ENCODE measurements around the gene DIAPH3.
"Not testable (repeated sequence)": the region's sequence is repeated elsewhere in the genome, so short reads cannot be mapped to it uniquely, and the experiment has no call there.

The DIAPH3 gene

DNA sequence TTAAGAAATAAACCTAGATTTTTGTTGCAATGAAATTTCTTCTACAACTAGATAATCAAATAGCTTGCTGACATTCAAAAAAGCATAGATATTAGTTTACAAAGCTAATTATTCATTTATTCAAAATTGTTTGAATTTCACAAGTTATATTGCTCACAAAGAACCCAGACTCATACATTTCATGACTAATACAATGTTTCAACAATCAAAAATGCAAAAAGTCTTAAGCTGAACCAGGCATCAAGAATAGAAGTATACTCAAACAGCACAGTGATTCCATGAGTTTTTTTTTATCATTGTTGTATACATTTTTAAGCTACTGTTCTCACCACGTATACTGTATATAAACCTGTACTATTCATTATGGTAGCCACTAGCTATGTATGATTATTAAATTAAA lies 51.0 kb downstream of the DIAPH3 start:
- Histone ChIP-seq H3K36me3 (ENCODE audit: control insufficient read depth, insufficient read depth, low read length) (no peaks in the 10 kb centered on the region), H3K27ac (ENCODE audit: low read depth, low read length) (no peak overlapping the region), H3K27me3 (ENCODE audit: control insufficient read depth, insufficient read depth, low read length) (no peaks in the 10 kb centered on the region), H3K9ac (ENCODE audit: low read length) (no peak overlapping the region), H3K4me3 (ENCODE audit: low read length) (no peak overlapping the region), H3K4me1 (ENCODE audit: control insufficient read depth, insufficient read depth, low read length) (no peaks in the 10 kb centered on the region)

DNA sequence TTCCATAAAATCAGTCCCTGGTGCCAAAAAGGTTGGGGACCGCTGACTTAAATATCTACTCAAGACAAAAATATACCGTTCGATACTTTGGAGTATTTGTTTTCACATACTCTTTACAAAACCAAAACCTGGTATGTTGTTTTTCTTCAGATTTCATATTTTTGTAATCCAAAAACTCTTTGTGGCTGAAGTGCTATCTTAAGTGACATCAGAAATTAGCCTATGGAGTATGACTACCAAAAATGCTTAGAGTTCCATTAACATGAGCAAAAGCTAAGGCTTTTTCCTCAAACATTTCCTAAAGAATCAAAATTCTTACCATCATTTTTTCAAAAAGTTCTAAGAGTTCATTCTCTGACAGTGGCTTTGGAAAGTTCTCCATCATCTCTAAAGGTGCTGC lies 52.0 kb downstream of the DIAPH3 start:
- no peak overlapping the region for H3K4me3 ChIP-seq (ENCODE audit: low read length)
- H3K27ac ChIP-seq (ENCODE audit: low read depth, low read length), result no peak overlapping the region
- no peaks in the 10 kb centered on the region for H3K36me3 ChIP-seq (ENCODE audit: control insufficient read depth, insufficient read depth, low read length)
- H3K4me1 ChIP-seq (ENCODE audit: control insufficient read depth, insufficient read depth, low read length), result no peaks in the 10 kb centered on the region
- no peaks in the 10 kb centered on the region for H3K27me3 ChIP-seq (ENCODE audit: control insufficient read depth, insufficient read depth, low read length)
- H3K9ac ChIP-seq (ENCODE audit: low read length), result no peak overlapping the region

DNA sequence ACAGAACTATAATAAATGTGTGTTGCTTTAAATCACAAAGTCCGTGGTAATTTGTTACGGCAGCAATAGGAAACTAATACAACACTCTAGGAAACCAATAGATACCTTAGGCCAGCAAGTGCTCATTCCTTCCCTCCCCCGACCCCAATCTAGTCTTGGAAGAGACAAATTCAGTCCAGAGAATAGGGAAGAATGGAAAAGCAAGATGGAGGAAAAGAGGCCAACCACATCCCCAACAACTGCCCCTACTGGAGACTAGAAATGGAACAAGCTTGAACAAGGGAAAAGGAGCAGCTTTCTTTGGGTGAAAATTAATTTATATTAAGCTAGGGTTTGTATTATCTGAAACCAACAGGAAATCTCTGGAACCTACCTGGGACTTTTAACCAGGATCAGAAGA lies 54.4 kb downstream of the DIAPH3 start:
- Histone ChIP-seq H3K4me1 (ENCODE audit: control insufficient read depth, insufficient read depth, low read length) (no peaks in the 10 kb centered on the region), H3K9ac (ENCODE audit: low read length) (no peak overlapping the region), H3K4me3 (ENCODE audit: low read length) (no peak overlapping the region), H3K27ac (ENCODE audit: low read depth, low read length) (no peak overlapping the region), H3K27me3 (ENCODE audit: control insufficient read depth, insufficient read depth, low read length) (no peaks in the 10 kb centered on the region), H3K36me3 (ENCODE audit: control insufficient read depth, insufficient read depth, low read length) (no peaks in the 10 kb centered on the region)

DNA sequence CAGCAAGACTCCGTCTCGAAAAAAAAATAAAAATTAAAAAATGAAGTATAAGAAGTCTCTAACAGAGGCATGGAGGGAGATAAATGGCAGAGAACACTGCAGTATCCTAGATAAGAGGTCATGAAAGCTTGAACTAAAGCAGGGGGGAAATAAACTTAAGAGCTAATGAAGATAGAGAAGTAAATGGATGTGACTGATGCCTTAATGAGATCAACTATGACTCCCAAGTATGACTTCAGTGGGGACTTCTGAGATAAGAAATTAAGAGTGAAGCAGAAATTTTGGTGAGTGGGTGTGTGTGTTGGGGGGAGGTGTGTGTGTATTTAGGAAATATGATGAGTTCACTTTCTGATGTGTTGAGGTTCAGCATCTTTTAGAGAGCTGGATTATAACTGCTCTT lies 55.1 kb downstream of the DIAPH3 start:
- Histone ChIP-seq H3K9ac (ENCODE audit: low read length) (no peak overlapping the region), H3K4me1 (ENCODE audit: control insufficient read depth, insufficient read depth, low read length) (no peaks in the 10 kb centered on the region), H3K4me3 (ENCODE audit: low read length) (no peak overlapping the region), H3K27me3 (ENCODE audit: control insufficient read depth, insufficient read depth, low read length) (no peaks in the 10 kb centered on the region), H3K36me3 (ENCODE audit: control insufficient read depth, insufficient read depth, low read length) (no peaks in the 10 kb centered on the region), H3K27ac (ENCODE audit: low read depth, low read length) (no peak overlapping the region)

DNA sequence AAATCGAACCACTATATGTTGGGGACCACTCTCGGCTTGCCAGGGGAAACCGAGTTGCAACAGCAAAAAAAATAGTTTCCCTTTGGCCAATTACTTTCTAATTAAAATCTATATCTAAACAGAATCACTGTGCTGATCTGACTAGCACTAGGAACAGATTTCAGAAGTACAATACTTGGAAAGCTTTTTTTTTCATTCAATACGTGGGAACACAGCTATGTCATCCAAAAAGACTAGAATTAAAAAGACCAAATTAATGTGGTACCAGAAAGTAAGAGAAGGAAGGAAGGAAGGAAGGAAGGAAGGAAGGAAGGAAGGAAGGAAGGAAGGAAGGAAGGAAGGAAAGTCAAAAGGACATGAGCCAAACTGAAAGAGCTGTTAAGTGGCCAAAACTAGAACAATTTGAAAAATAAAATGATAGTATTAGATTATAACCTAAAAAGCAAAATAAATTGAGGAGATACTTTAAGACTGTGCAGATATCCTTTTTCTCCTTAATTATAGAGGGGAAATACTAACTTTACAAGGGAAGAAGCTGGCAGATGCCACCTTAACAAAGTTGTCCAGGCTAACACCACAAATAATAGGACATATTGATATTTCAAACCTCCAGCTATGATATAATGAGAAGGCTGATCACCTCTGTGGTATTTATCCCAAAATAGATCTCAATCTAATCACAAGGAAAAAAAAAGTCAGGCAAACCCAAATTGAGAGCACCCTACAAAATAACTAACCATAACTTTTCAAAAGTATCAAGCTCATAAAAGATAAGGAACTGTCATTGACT lies 63.9 kb downstream of the DIAPH3 start:
- Histone ChIP-seq H3K9ac (ENCODE audit: low read length) (no peak overlapping the region), H3K27ac (ENCODE audit: low read depth, low read length) (no peak overlapping the region), H3K27me3 (ENCODE audit: control insufficient read depth, insufficient read depth, low read length) (no peaks in the 10 kb centered on the region), H3K4me1 (ENCODE audit: control insufficient read depth, insufficient read depth, low read length) (no peaks in the 10 kb centered on the region), H3K4me3 (ENCODE audit: low read length) (no peak overlapping the region), H3K36me3 (ENCODE audit: control insufficient read depth, insufficient read depth, low read length) (no peaks in the 10 kb centered on the region)

DNA sequence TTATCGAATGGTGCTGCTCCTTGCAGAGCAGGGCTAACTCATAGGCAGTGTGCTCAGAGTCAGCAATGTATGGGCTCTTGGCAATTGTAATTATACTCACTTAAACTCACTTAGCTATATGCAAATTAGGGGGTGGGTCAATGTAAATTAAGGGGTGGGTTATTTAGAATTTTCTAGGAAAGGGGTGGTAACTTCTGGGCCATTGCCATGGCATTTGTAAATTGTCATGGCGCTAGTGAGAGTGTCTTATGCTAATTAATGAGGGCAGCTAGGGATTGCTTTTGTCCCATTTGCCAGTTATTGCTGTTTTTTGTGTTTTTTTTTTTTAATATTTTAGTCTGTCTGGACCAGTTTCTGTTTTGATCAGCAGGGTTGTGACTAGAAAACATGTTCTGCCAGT lies 68.4 kb downstream of the DIAPH3 start:
- Histone ChIP-seq H3K9ac (ENCODE audit: low read length) (no peak overlapping the region), H3K27me3 (ENCODE audit: control insufficient read depth, insufficient read depth, low read length) (no peaks in the 10 kb centered on the region), H3K36me3 (ENCODE audit: control insufficient read depth, insufficient read depth, low read length) (no peaks in the 10 kb centered on the region), H3K4me1 (ENCODE audit: control insufficient read depth, insufficient read depth, low read length) (no peaks in the 10 kb centered on the region), H3K4me3 (ENCODE audit: low read length) (no peak overlapping the region), H3K27ac (ENCODE audit: low read depth, low read length) (no peak overlapping the region)

DNA sequence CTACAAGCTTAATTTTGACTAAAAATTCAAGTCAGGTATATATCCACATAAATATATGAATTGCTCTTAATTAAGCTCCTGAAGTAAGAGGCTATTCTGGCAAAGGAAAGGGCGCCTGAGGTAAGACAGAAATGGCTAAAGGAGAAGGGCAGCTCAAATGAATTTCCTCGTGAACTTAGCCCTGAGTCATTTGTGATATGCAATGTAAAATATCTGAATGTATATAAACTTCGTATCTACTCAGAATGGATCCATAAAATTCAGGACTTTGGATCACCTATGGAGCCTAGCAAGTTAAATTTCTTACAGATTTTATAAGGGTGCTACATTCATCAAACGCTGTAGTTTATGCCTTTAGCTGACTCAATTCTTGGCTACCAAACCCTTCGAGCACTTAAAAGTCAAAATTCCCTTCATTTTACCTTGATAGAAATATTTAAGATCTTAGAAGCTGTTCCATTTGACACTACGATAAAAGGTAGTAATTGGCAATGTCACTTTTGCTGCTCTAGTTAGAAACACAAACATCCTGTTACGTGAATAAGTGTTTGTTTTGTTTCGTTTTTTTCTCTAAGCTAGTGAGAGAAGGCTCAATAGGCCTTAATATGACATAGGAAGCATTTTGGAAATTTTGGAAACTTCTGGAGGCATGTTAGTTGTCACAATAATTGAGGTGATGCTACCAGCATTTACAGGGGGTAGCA lies 69.2 kb downstream of the DIAPH3 start:
- no peaks in the 10 kb centered on the region for H3K36me3 ChIP-seq (ENCODE audit: control insufficient read depth, insufficient read depth, low read length)

DNA sequence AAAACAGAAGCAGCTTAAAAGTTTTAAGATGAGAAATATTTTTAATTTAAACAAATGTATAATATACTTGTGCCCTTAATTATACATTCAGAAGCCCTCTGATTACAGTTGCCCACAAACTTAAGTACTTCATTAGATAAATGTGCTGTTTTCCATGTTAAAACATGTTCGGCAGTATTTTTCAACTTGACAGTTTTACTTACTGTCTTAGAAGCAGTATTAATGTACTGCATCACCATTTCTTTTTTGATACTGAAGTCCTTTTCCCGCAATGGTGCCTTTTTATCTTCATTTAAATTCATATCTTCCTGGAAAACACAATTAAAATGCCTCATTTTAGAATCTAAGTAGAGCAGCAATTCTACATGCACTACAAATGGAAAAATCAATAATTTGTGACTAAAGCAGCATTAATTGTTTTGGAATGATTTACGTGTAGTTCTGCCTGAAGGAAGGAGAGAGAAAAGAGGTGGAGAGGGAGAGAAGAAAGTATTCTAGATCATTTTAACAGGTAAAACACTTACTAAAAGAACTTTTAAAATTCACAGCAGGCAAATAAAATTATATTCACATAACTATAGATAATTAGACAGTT lies 70.2 kb downstream of the DIAPH3 start:
- H3K4me3 ChIP-seq (ENCODE audit: low read length), result no peak overlapping the region
- no peaks in the 10 kb centered on the region for H3K4me1 ChIP-seq (ENCODE audit: control insufficient read depth, insufficient read depth, low read length)
- H3K36me3 ChIP-seq (ENCODE audit: control insufficient read depth, insufficient read depth, low read length), result no peaks in the 10 kb centered on the region
- H3K27ac ChIP-seq (ENCODE audit: low read depth, low read length), result no peak overlapping the region
- no peak overlapping the region for H3K9ac ChIP-seq (ENCODE audit: low read length)
- no peaks in the 10 kb centered on the region for H3K27me3 ChIP-seq (ENCODE audit: control insufficient read depth, insufficient read depth, low read length)

More for the DNA sequence above, 69.2 kb downstream of the DIAPH3 start:
- H3K9ac ChIP-seq (ENCODE audit: low read length), result no peak overlapping the region
- H3K27me3 ChIP-seq (ENCODE audit: control insufficient read depth, insufficient read depth, low read length), result no peaks in the 10 kb centered on the region
- no peaks in the 10 kb centered on the region for H3K4me1 ChIP-seq (ENCODE audit: control insufficient read depth, insufficient read depth, low read length)
- no peak overlapping the region for H3K4me3 ChIP-seq (ENCODE audit: low read length)
- H3K27ac ChIP-seq (ENCODE audit: low read depth, low read length), result no peak overlapping the region

DNA sequence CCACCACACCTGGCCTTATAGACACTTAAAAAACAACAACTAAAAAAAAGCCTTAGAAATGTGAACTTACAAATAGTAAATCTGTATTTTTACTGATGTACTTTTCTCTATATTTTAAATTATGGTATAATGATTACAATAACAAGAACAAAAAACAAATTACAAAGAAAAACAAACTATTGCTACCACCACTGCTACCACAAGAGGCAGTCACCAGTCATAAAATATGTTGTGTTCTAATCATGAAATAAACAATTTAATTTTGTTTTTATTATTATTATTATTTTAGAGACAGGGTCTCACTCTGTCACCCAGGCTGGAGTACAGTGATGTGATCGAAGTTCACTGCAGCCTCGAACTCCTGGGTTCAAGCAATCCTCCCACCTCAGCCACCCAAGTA lies 72.2 kb downstream of the DIAPH3 start:
- no peaks in the 10 kb centered on the region for H3K36me3 ChIP-seq (ENCODE audit: control insufficient read depth, insufficient read depth, low read length)
- H3K27ac ChIP-seq (ENCODE audit: low read depth, low read length), result no peak overlapping the region
- H3K9ac ChIP-seq (ENCODE audit: low read length), result no peak overlapping the region
- H3K27me3 ChIP-seq (ENCODE audit: control insufficient read depth, insufficient read depth, low read length), result no peaks in the 10 kb centered on the region
- H3K4me3 ChIP-seq (ENCODE audit: low read length), result no peak overlapping the region
- no peaks in the 10 kb centered on the region for H3K4me1 ChIP-seq (ENCODE audit: control insufficient read depth, insufficient read depth, low read length)

DNA sequence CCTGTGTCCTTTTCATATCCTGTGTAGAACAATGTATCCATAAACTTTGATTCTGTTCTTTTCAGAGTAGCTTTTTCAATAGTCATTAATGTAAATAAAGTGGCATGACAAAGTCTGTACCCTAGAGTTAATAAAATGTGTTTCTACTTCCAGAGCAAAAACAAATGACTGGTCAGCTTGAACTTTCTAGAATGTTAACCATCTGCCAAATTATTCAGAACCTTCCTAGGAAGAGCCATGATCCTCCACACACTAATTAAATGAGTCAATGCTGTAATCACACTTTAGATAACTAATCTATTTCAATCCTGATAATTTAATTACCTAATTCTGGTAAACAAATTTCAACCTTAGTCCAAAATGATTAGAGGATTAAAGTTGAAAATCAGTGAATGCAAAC lies 73.2 kb downstream of the DIAPH3 start:
- H3K4me1 ChIP-seq (ENCODE audit: control insufficient read depth, insufficient read depth, low read length), result no peaks in the 10 kb centered on the region
- H3K27ac ChIP-seq (ENCODE audit: low read depth, low read length), result no peak overlapping the region
- no peak overlapping the region for H3K9ac ChIP-seq (ENCODE audit: low read length)
- H3K27me3 ChIP-seq (ENCODE audit: control insufficient read depth, insufficient read depth, low read length), result no peaks in the 10 kb centered on the region
- no peaks in the 10 kb centered on the region for H3K36me3 ChIP-seq (ENCODE audit: control insufficient read depth, insufficient read depth, low read length)
- no peak overlapping the region for H3K4me3 ChIP-seq (ENCODE audit: low read length)

DNA sequence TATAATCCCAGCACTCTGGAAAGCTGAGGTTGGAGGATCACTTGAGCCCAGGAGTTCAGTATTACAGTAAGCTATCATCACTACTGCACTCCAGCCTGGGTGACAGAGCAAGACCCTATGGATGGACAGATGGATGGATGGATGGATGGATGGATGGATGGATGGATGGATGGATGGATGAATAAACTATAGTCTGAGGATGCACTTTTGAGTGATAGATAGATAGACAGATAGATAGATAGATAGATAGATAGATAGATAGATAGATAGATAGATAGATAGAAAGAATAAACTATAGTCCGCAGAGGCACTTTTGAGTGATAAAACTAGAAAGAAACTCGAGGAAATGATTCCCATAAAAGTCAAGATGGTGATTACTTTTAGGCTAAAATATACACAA lies 79.9 kb downstream of the DIAPH3 start:
- H3K4me1 ChIP-seq (ENCODE audit: control insufficient read depth, insufficient read depth, low read length); H3K27ac ChIP-seq (ENCODE audit: low read depth, low read length); H3K4me3 ChIP-seq (ENCODE audit: low read length); H3K27me3 ChIP-seq (ENCODE audit: control insufficient read depth, insufficient read depth, low read length); H3K36me3 ChIP-seq (ENCODE audit: control insufficient read depth, insufficient read depth, low read length); H3K9ac ChIP-seq (ENCODE audit: low read length): not testable (repeated sequence)

DNA sequence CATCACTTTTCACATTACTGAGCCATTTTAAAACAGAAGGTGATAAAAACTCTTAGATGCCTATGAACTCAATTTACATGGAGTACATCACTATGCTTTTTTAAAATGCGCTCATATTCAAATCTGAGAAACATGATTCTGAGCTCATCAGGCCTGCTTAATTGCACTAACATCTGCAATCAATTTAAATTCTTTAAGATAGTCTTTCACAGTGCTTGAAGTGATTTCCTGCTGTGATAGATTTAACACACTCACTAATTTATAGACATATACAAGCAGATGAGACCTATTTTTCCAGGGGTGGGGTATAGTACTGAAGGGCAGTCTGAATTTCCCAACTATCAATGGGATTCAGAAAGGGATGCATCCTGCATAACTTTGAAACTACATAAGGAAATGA lies 82.9 kb downstream of the DIAPH3 start:
- H3K4me3 ChIP-seq (ENCODE audit: low read length), result no peak overlapping the region
- no peaks in the 10 kb centered on the region for H3K36me3 ChIP-seq (ENCODE audit: control insufficient read depth, insufficient read depth, low read length)
- no peaks in the 10 kb centered on the region for H3K4me1 ChIP-seq (ENCODE audit: control insufficient read depth, insufficient read depth, low read length)
- no peaks in the 10 kb centered on the region for H3K27me3 ChIP-seq (ENCODE audit: control insufficient read depth, insufficient read depth, low read length)
- H3K27ac ChIP-seq (ENCODE audit: low read depth, low read length), result no peak overlapping the region
- H3K9ac ChIP-seq (ENCODE audit: low read length), result no peak overlapping the region

DNA sequence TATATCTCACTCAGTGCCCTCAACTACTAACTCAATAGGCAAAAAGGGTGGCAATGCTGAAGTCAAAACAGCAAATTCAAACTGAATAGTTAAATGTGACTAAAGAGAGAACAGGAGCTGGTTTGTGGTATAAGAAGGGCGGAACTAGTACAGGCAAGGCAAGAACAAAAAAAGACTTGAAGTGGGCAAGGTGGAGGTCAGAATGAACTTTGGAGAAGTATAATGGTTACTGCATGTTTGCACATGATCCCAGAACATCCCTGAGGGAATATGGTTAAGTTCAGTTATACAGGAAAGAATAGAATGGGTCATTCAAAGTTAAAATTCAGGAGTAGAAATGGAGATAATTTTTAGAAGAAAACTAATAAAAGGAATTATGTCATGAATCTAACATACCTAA lies 85.5 kb downstream of the DIAPH3 start:
- no peak overlapping the region for H3K9ac ChIP-seq (ENCODE audit: low read length)
- no peaks in the 10 kb centered on the region for H3K4me1 ChIP-seq (ENCODE audit: control insufficient read depth, insufficient read depth, low read length)
- H3K27me3 ChIP-seq (ENCODE audit: control insufficient read depth, insufficient read depth, low read length), result no peaks in the 10 kb centered on the region
- H3K36me3 ChIP-seq (ENCODE audit: control insufficient read depth, insufficient read depth, low read length), result no peaks in the 10 kb centered on the region
- no peak overlapping the region for H3K27ac ChIP-seq (ENCODE audit: low read depth, low read length)
- H3K4me3 ChIP-seq (ENCODE audit: low read length), result no peak overlapping the region

Data from rectal smooth muscle tissue (tissue), 1 donor.